ENCODE measurements around the gene B3GNT2. TPM values are rescaled to one million over a fixed set of nuclear protein-coding genes. Genes with fewer than 3 reads are reported as not detected.

Gene B3GNT2
- total RNA-seq, 1 donor from 2014 or later = 46.6 TPM

- DNase-seq (ENCODE audit: low read depth) = no peak
- FAIRE-seq = no peak
- no peak for TF ChIP-seq CTCF (IDR thresholded peaks at IDR 0.05; ENCODE audit: insufficient read depth, low read length, severe bottlenecking)
These were observed 52.3 kb downstream of the B3GNT2 start for GRCh38 chr2:62248226-62248625.

GRCh38 chr2:62250239-62250638, 54.3 kb downstream of the B3GNT2 start:
- FAIRE-seq = no peak
- Histone ChIP-seq H3K36me3 (ENCODE audit: control insufficient read depth, insufficient read depth, low read length) (no peaks in the 10 kb centered on the region), H3K4me3 (ENCODE audit: low read depth, low read length) (no peak overlapping the region), H3K27me3 (ENCODE audit: control insufficient read depth, insufficient read depth, low read length) (no peaks in the 10 kb centered on the region)
- DNase-seq (ENCODE audit: low read depth) = no peak
- TF ChIP-seq CTCF (IDR thresholded peaks at IDR 0.05; ENCODE audit: insufficient read depth, low read length, severe bottlenecking) = no peak

More at GRCh38 chr2:62248226-62248625, 52.3 kb downstream of the B3GNT2 start:
- no peaks in the 10 kb centered on the region for H3K36me3 ChIP-seq (ENCODE audit: control insufficient read depth, insufficient read depth, low read length)
- no peaks in the 10 kb centered on the region for H3K27me3 ChIP-seq (ENCODE audit: control insufficient read depth, insufficient read depth, low read length)
- H3K4me3 ChIP-seq (ENCODE audit: low read depth, low read length) = no peak overlapping the region

DNA sequence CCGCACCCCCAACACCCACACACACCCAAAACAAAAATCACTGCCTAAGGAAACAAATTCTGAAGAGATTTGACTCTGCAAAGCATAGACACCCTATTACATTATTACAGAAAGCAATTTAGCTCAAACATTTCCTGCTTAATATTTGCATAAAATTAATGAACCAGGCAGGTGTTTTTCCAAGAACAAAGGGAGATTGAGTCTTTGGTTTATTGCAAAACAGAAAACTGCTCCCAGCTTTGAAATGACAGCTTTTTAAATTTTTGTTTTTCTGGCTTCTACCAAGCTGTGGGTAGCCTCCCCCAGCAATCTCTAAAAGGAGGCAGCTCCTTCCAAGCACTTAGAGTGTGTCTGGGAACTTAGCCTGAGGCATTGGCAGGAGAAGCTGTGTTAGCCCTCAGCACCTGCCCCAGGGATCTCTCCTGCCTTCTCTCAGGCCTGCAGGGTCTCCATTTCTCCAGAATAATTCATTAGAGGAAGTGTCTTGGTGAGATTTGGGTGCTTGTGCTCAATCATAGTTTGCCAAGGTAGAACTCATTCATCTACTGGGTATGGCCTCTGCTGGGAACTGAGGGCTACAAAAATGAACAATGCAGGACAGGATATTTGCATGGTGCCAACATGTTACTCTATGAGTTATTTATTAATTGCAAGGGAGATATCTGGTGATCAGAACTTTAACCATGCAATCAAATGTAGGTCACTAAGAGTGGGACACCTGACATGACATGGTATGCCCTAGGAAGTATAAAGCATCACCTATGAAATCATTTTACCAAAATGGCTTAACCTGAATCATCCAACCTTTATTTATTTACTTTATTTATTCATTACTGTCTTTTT, 58.7 kb downstream of the B3GNT2 start:
- Histone ChIP-seq H3K27me3 (ENCODE audit: control insufficient read depth, insufficient read depth, low read length) (no peaks in the 10 kb centered on the region), H3K36me3 (ENCODE audit: control insufficient read depth, insufficient read depth, low read length) (no peaks in the 10 kb centered on the region), H3K4me3 (ENCODE audit: low read depth, low read length) (no peak overlapping the region)
- no peak for DNase-seq (ENCODE audit: low read depth)
- no peak for FAIRE-seq
- TF ChIP-seq CTCF (IDR thresholded peaks at IDR 0.05; ENCODE audit: insufficient read depth, low read length, severe bottlenecking) = no peak

- DNase-seq (ENCODE audit: low read depth) (no peak), FAIRE-seq (no peak)
- no peak overlapping the region for H3K4me3 ChIP-seq (ENCODE audit: low read depth, low read length)
- H3K27me3 ChIP-seq (ENCODE audit: control insufficient read depth, insufficient read depth, low read length) = no peaks in the 10 kb centered on the region
- no peak for TF ChIP-seq CTCF (IDR thresholded peaks at IDR 0.05; ENCODE audit: insufficient read depth, low read length, severe bottlenecking)
- no peaks in the 10 kb centered on the region for H3K36me3 ChIP-seq (ENCODE audit: control insufficient read depth, insufficient read depth, low read length)
These were observed 61.6 kb downstream of the B3GNT2 start for GRCh38 chr2:62257466-62257865.

DNA sequence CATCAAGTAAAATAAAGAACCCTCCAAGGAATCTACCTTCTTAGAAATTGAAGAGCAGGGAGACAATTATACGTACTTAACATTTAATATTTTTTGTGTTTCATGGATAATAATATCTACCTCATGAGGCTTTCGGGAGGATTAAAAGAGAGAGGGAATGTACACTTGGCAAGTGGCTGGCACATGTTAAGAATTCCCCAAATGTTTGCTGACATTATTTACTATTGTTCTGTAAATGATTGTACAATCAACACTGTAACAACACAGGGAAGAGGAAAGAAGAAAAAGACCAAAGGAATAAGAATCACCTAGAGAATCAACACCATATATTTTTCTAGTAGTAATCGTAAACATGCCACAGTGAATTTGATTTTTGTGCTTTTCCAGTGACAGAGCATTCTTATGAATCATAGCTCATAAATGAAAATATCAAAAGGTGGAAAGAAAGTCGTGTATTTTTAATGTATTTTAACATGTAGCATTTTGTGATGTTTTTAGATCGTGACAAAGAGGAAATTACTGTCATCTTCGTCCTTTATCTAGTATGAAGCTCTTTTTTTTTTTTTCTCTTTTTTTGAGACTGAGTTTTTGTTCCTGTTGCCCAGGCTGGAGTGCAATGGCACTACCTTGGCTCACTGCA, 67.3 kb downstream of the B3GNT2 start:
- FAIRE-seq = no peak
- no peak for DNase-seq (ENCODE audit: low read depth)
- no peak overlapping the region for H3K4me3 ChIP-seq (ENCODE audit: low read depth, low read length)
- TF ChIP-seq CTCF (IDR thresholded peaks at IDR 0.05; ENCODE audit: insufficient read depth, low read length, severe bottlenecking) = no peak
- no peaks in the 10 kb centered on the region for H3K27me3 ChIP-seq (ENCODE audit: control insufficient read depth, insufficient read depth, low read length)
- H3K36me3 ChIP-seq (ENCODE audit: control insufficient read depth, insufficient read depth, low read length) = no peaks in the 10 kb centered on the region
